HUES6 (cell line): ENCODE measurements around the gene VPS33B.
A peak's percentile ranks its signal among the peaks of the same experiment; 100 is the strongest.
"Not testable (repeated sequence)": the region's sequence is repeated elsewhere in the genome, so short reads cannot be mapped to it uniquely, and the experiment has no call there.

Experiments used
- H3K27ac ChIP-seq: 2 replicates; pipeline ENCODE4 v1.7.0; 2013; ENCODE audit warnings: low read depth, mild to moderate bottlenecking, low read length, inconsistent platforms
- H3K27me3 ChIP-seq: 2 replicates; pipeline ENCODE4 v1.6.1; 2013; ENCODE audit warnings: low read length; ENCODE audit not compliant: control insufficient read depth, insufficient read depth
- H3K36me3 ChIP-seq: 2 replicates; pipeline ENCODE4 v1.6.1; 2013; ENCODE audit warnings: low read length; ENCODE audit not compliant: control insufficient read depth, insufficient read depth
- H3K4me1 ChIP-seq: 2 replicates; pipeline ENCODE4 v1.6.1; 2013; ENCODE audit warnings: low read length; ENCODE audit not compliant: control insufficient read depth, insufficient read depth
- H3K4me3 ChIP-seq: 2 replicates; pipeline ENCODE4 v1.5.1; 2013; ENCODE audit warnings: low read depth, low read length
- H3K9ac ChIP-seq: one replicate; pipeline ENCODE4 v1.6.1; 2013; ENCODE audit warnings: mild to moderate bottlenecking, low read length
- H3K9me3 ChIP-seq: 2 replicates; pipeline ENCODE4 v1.6.1; 2013; ENCODE audit warnings: low read depth, low read length; ENCODE audit not compliant: control insufficient read depth, insufficient read depth

The VPS33B gene

DNA sequence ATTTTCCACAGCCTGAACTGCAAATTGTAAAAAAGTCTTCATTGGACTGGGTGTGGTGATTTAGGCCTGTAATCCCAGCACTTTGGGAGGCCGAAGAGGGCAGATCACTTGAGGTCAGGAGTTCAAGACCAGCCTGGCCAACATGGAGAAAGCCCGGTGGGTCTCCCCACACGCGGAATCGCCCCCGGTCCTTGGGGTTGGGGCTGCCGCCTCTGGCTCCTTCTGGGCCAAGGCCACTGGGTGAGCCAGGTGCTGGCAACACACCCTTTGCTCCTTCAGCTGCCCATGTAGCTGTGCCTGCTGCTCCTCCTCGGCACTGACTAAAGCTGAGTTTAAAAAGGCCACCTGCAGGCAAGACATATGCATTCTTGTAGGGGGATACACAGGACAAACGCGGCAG is 9.4 kb upstream of the VPS33B start:
- H3K27me3 ChIP-seq = peaks cover 16% of the 10 kb centered on the region; the same call in 1 of the 2 replicates

DNA sequence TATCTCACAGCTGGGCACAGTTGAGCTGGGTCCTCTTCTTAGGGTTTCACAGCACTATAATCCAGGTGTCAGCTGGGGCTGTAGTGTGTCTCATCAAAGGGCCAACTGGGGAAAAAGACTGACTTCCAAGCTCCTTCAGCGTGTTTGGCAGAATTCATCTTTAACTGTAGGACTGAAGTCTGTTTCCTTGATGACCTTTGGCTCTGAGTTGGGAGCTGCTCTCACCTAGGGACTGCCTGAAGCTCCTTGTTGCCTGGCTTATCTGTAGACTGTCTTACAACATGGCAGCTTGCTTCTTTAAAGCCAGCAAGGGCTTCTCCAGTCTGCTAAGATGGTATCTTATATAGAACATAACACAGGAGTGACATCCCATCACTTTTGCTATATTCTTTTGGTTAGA is 5.3 kb upstream of the VPS33B start:
- Histone ChIP-seq H3K9me3 (no peaks in the 10 kb centered on the region), H3K27ac (no peak overlapping the region), H3K4me1 (no peaks in the 10 kb centered on the region), H3K4me3 (no peak overlapping the region), H3K36me3 (no peaks in the 10 kb centered on the region), H3K9ac (no peak overlapping the region), H3K27me3 (no peaks in the 10 kb centered on the region)

More for the DNA sequence above, 9.4 kb upstream of the VPS33B start:
- Histone ChIP-seq H3K4me1 (no peaks in the 10 kb centered on the region), H3K27ac (no peak overlapping the region), H3K9me3 (no peaks in the 10 kb centered on the region), H3K36me3 (no peaks in the 10 kb centered on the region), H3K9ac (no peak overlapping the region), H3K4me3 (no peak overlapping the region)

- H3K36me3 ChIP-seq = no peaks in the 10 kb centered on the region
- no peaks in the 10 kb centered on the region for H3K27me3 ChIP-seq
- H3K4me3 ChIP-seq = no peak overlapping the region
- no peak overlapping the region for H3K27ac ChIP-seq
- peaks cover 5% of the 10 kb centered on the region; the same call in 1 of the 2 replicates for H3K4me1 ChIP-seq
- H3K9ac ChIP-seq = no peak overlapping the region
- H3K9me3 ChIP-seq = no peaks in the 10 kb centered on the region
Observed at GRCh38 chr15:91023720-91024119, 1.3 kb upstream of the VPS33B start.

DNA sequence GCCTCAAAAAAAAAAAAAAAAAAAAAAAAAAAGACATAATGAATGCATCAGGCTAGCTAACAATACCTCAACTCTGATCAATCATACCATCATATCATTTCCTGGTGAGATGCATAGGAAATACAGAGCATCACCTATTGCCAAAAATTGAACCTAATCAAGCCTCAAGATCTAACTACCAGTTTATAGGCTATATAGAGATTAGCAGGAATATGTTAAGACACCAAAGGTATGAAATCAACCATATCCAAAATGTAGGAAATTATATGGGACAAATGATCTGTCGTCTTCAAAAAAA is 387 bp upstream of the VPS33B start:
- H3K9me3 ChIP-seq = no peaks in the 10 kb centered on the region
- H3K27ac ChIP-seq = no peak overlapping the region
- 0 out of 2 replicates have a peak, but pooled peaks cover under 1% of the 10 kb centered on the region for H3K36me3 ChIP-seq
- peak overlapping the region; percentile 78 for H3K4me3 ChIP-seq
- H3K27me3 ChIP-seq = no peaks in the 10 kb centered on the region
- peaks cover 5% of the 10 kb centered on the region; the same call in 1 of the 2 replicates for H3K4me1 ChIP-seq
- H3K9ac ChIP-seq = peak overlapping the region; percentile 73

- Histone ChIP-seq H3K27me3 (no peaks in the 10 kb centered on the region), H3K4me3 (peak overlapping the region; percentile 78), H3K27ac (no peak overlapping the region; the same call in 1 of the 2 replicates), H3K4me1 (peaks cover 5% of the 10 kb centered on the region; the same call in 1 of the 2 replicates), H3K9me3 (no peaks in the 10 kb centered on the region), H3K36me3 (peaks cover 7% of the 10 kb centered on the region), H3K9ac (peak overlapping the region; percentile 73)
Observed at GRCh38 chr15:91021516-91022074, 799 bp downstream of the VPS33B start.

DNA sequence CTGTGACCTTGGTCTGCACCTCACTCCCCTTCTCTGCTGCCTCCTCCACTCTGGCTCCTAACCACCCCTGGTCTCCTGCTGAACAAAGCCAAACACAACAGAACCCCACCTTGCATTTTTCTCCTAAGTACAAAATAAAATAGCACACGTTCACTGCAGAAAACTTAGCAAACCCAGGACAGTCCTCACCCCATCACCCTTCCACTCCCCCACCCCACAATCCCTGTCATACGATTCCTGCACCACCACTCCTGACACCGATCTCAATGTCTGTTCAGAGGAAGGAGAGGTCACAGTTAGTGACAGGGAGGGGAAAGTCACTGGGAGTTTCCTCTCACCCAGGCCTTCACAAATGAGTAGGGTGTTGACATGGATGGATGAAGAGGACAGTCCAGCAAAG is 4.2 kb downstream of the VPS33B start:
- Histone ChIP-seq H3K9me3 (no peaks in the 10 kb centered on the region), H3K27ac (no peak overlapping the region), H3K36me3 (peaks cover 24% of the 10 kb centered on the region), H3K9ac (no peak overlapping the region), H3K27me3 (no peaks in the 10 kb centered on the region), H3K4me1 (peaks cover 5% of the 10 kb centered on the region; the same call in 1 of the 2 replicates), H3K4me3 (no peak overlapping the region)

DNA sequence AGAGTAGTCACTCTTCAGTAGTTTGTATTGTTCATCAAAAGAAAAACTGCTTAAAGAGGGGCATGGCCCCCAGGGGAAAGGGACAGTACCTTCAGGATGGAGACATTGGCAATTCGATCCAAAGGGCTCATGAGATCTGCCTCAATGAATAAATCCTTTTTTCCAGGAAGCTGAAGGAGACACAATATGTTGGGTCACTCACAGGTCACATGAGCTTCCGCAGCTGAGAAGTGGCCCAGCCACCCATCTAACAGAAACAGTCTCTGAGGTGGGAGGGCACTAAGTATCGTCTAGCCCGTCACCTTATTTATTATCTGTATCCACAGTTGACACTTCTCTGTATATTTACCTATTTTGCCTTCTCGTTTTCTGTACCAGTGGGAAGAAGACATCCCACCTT is 4.7 kb downstream of the VPS33B start:
- Histone ChIP-seq H3K4me1 (peaks cover 5% of the 10 kb centered on the region; the same call in 1 of the 2 replicates), H3K27me3 (no peaks in the 10 kb centered on the region), H3K27ac (no peak overlapping the region), H3K9ac (no peak overlapping the region), H3K36me3 (peaks cover 29% of the 10 kb centered on the region), H3K9me3 (no peaks in the 10 kb centered on the region), H3K4me3 (no peak overlapping the region)

DNA sequence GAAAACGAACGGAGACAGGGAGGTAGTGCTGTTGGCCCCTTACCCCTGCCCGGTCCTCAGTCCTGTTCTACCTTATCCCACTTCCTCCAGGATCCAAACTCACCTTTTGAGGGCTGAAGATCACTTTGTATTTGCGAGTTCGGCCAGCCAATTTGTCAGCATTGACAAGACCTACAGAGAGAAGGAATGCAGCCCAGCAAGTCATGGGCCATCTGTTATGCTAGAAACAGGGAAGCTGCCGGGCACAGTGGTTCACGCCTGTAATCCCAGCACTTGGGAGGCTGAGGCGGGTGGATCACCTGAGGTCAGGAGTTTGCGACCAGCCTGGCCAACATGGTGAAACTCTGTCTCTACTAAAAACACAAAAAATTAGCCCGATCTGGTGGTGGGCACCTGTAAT is 8.7 kb downstream of the VPS33B start:
- H3K27me3 ChIP-seq, H3K9ac ChIP-seq, H3K27ac ChIP-seq, H3K4me3 ChIP-seq, H3K4me1 ChIP-seq, H3K9me3 ChIP-seq: not testable (repeated sequence)
- H3K36me3 ChIP-seq = peaks cover 57% of the 10 kb centered on the region

- Histone ChIP-seq H3K9me3 (no peaks in the 10 kb centered on the region), H3K27ac (no peak overlapping the region), H3K36me3 (peaks cover 81% of the 10 kb centered on the region), H3K4me1 (no peaks in the 10 kb centered on the region), H3K9ac (no peak overlapping the region), H3K4me3 (no peak overlapping the region), H3K27me3 (no peaks in the 10 kb centered on the region)
Observed at GRCh38 chr15:91007266-91007665, 15.1 kb downstream of the VPS33B start.

GRCh38 chr15:91001209-91001608 is 21.2 kb downstream of the VPS33B start:
- Histone ChIP-seq H3K36me3 (peaks cover 80% of the 10 kb centered on the region), H3K4me3 (no peak overlapping the region), H3K27ac (no peak overlapping the region), H3K27me3 (no peaks in the 10 kb centered on the region), H3K9ac (no peak overlapping the region), H3K4me1 (no peaks in the 10 kb centered on the region), H3K9me3 (no peaks in the 10 kb centered on the region)

- Histone ChIP-seq H3K4me3 (no peak overlapping the region), H3K9me3 (no peaks in the 10 kb centered on the region), H3K9ac (no peak overlapping the region), H3K27me3 (no peaks in the 10 kb centered on the region), H3K4me1 (no peaks in the 10 kb centered on the region), H3K27ac (no peak overlapping the region), H3K36me3 (peaks cover 57% of the 10 kb centered on the region)
Observed at GRCh38 chr15:90998737-90999136, 23.7 kb downstream of the VPS33B start.
